Large intestine (tissue), 3 donors: Measurements from ENCODE around the gene MCCC2. TPM values are rescaled to one million over a fixed set of nuclear protein-coding genes. Genes with fewer than 3 reads are reported as not detected.
"Not testable (repeated sequence)": the region's sequence is repeated elsewhere in the genome, so short reads cannot be mapped to it uniquely, and the experiment has no call there.

Source experiments
- DNase-seq, 2 donors: peaks; one replicate each; pipeline versions ENCODE4 v3.0.0 to v3.0.0-alpha.2; 2013
- H3K27ac ChIP-seq: one replicate; pipeline ENCODE4 v1.5.1; 2013; ENCODE audit warnings: low read length
- H3K27me3 ChIP-seq: 2 replicates; pipeline ENCODE4 v1.6.1; 2013; ENCODE audit warnings: low read length; ENCODE audit not compliant: control insufficient read depth, insufficient read depth
- H3K36me3 ChIP-seq: 2 replicates; pipeline ENCODE4 v1.6.1; 2013; ENCODE audit warnings: low read length; ENCODE audit not compliant: control insufficient read depth, insufficient read depth
- H3K4me1 ChIP-seq: one replicate; pipeline ENCODE4 v1.6.1; 2013; ENCODE audit warnings: low read length; ENCODE audit not compliant: control insufficient read depth, insufficient read depth
- H3K4me3 ChIP-seq: one replicate; pipeline ENCODE4 v1.5.1; 2013; ENCODE audit warnings: low read length
- H3K9me3 ChIP-seq: one replicate; pipeline ENCODE4 v1.6.1; 2013; ENCODE audit warnings: mild to moderate bottlenecking, low read depth, low read length, moderate library complexity; ENCODE audit not compliant: control insufficient read depth
- WGBS: methylation state at CpG from one replicate; pipeline ENCODE4 v1.1.5; 2013; ENCODE audit warnings: low lambda C conversion rate; ENCODE audit not compliant: insufficient coverage; 5-methylcytosine and 5-hydroxymethylcytosine counted together
- polyA plus RNA-seq: library from polyadenylated mRNA; unstranded; fragments of 120-200 nt; gene quantifications from one replicate; pipeline ENCODE4 v1.2.1, GENCODE V29; 2013

MCCC2 gene
- polyA plus RNA-seq, 1 donor, result 43.0 TPM

DNA sequence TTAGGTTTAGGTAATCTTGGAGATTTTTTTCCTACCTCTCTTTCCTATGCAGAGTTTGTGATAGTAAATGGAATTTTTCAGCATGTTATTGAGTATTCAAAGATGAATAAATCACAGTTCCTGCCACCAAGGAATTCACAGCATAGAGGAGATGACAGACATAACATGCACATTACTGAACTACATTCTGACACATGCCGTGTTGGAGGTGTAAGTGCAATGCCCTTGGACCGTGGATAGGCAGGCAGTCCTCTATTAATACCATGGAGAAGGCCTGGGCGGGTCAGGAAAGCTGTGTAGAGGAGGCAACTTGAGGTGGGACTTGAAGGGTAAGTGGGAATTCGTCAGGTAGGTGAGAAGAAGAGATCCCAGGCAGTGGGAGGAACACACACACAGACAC lies 43.9 kb downstream of the MCCC2 start:
- H3K4me1 ChIP-seq, result no peaks in the 10 kb centered on the region
- no peaks in the 10 kb centered on the region for H3K27me3 ChIP-seq
- H3K4me3 ChIP-seq, result no peak overlapping the region
- H3K36me3 ChIP-seq, result peaks cover 30% of the 10 kb centered on the region
- H3K9me3 ChIP-seq, result no peaks in the 10 kb centered on the region
- H3K27ac ChIP-seq, result no peak overlapping the region
- no CpG with 5 or more reads among the region's 4 CpGs for WGBS
- DNase-seq, result no peak

DNA sequence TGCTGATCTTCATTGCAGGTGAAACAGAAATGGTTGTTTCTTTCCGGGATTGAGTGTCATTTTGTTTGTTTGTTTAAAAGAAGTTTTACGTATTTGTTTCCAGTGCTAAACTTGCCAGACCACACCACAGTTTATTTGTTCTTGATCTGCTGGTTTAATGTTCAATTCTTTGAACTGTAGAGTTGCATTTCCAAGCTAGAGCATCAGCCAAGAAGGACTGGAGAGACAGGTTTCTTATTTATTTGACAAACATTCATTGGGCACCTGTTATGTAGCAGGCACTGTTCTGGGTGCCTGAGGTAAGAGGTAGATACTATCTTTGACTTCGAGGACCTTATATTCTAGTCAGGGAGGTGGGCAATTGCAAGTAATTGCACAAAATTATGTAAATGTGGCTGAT lies 45.0 kb downstream of the MCCC2 start:
- H3K4me3 ChIP-seq, result no peak overlapping the region
- WGBS, result 100% methylated on average over 1 of the region's 3 CpGs
- no peaks in the 10 kb centered on the region for H3K9me3 ChIP-seq

DNA sequence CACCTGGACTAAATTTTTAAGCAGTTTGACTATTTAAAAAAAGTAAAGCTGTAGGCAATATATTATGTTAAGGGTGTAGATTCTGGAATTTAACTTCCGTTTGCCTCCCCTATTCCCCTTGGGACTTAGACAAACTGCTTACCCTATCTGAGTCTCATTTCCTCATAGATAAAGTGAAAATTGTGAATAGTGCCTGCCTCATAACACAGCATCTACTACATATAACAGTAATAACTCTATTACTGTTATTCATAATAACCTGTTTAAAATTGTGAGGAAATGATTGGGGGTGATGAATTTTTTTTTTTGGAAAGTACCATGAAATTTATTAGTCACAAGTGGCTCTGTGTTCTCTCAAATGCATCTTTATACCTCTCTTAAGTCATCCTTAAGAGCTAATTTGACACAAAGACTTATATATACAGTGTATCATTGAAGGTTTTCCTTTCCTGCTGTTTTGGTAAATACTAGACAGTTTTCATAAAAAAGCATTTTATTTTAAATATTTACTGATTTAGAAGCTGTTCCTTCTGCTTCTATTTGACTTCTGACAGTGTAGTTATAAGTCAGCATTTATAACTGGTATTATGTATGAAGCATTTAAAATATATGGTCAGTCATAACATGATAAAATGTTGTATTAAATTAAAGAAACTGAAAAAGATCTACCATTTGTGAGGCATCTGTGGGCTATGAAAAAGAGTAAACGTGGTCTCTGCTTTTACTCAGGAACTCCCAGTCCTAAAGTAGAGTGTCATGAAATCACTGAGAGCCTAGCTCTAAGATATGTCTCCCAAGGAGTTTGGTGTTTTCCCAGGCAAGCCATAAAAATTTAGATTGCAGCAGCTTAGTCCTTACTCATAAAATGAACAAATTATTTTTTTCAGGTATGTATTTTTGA lies 46.4 kb downstream of the MCCC2 start:
- H3K4me1 ChIP-seq, result no peaks in the 10 kb centered on the region
- H3K4me3 ChIP-seq, result no peak overlapping the region
- no peaks in the 10 kb centered on the region for H3K9me3 ChIP-seq
- no peaks in the 10 kb centered on the region for H3K27me3 ChIP-seq
- no peak overlapping the region for H3K27ac ChIP-seq
- WGBS, result 100% methylated on average over 1 of the region's 2 CpGs
- DNase-seq, result no peak
- H3K36me3 ChIP-seq, result peaks cover 38% of the 10 kb centered on the region

More for the DNA sequence above, 45.0 kb downstream of the MCCC2 start:
- Histone ChIP-seq H3K27ac (no peak overlapping the region), H3K4me1 (no peaks in the 10 kb centered on the region), H3K27me3 (no peaks in the 10 kb centered on the region), H3K36me3 (peaks cover 30% of the 10 kb centered on the region)
- no peak for DNase-seq

DNA sequence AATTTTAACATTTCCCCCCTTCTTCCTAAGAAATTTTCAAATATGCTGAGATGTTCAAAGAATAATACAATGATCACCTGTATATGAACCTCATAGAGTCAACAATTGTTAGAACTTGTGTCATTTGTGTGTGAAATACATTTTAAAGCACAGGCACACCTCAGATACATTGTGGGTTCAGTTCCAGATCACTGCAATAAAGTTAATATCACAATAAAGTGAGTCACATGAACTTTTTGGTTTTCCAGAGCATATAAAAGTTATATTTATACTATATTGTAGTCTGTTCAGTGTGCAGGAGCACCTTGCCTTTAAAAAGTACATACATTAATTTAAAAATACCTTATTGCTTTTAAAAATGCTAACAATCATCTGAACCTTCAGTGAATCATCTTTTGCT lies 50.0 kb downstream of the MCCC2 start:
- Histone ChIP-seq H3K4me3 (no peak overlapping the region), H3K27me3 (no peaks in the 10 kb centered on the region), H3K36me3 (peaks cover 50% of the 10 kb centered on the region), H3K4me1 (no peaks in the 10 kb centered on the region), H3K27ac (no peak overlapping the region), H3K9me3 (no peaks in the 10 kb centered on the region)
- no peak for DNase-seq

DNA sequence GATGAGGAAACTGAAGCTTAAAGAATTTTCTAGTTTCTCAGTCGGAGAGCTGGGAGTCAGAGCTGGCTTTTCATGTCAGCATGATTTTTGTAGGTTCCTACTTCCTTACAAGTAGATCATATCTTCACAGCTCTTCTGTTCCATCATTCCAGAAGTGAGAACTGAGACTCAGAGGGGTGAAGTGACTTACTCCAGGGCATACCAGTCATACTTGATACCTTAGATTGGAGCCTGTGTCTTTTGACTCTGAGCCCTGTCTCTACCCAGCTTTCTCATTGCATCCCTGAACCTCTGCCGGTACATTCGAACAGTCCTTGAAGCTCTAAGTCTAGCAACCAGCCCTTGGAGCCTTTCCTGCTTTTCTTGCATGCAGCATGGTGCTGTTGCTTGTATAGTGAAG lies 53.3 kb downstream of the MCCC2 start:
- DNase-seq, result no peak
- H3K4me1 ChIP-seq, result no peaks in the 10 kb centered on the region
- no peaks in the 10 kb centered on the region for H3K9me3 ChIP-seq
- WGBS, result no CpG with 5 or more reads among the region's 3 CpGs
- no peak overlapping the region for H3K27ac ChIP-seq
- H3K27me3 ChIP-seq, result no peaks in the 10 kb centered on the region
- H3K4me3 ChIP-seq, result no peak overlapping the region
- peaks cover 39% of the 10 kb centered on the region for H3K36me3 ChIP-seq

GRCh38 chr5:71645030-71645429 lies 57.9 kb downstream of the MCCC2 start:
- WGBS, result 100% methylated on average over 2 of the region's 3 CpGs
- Histone ChIP-seq H3K36me3 (peaks cover 55% of the 10 kb centered on the region), H3K4me3 (no peak overlapping the region), H3K4me1 (no peaks in the 10 kb centered on the region), H3K9me3 (no peaks in the 10 kb centered on the region), H3K27me3 (no peaks in the 10 kb centered on the region), H3K27ac (no peak overlapping the region)
- DNase-seq, result no peak

DNA sequence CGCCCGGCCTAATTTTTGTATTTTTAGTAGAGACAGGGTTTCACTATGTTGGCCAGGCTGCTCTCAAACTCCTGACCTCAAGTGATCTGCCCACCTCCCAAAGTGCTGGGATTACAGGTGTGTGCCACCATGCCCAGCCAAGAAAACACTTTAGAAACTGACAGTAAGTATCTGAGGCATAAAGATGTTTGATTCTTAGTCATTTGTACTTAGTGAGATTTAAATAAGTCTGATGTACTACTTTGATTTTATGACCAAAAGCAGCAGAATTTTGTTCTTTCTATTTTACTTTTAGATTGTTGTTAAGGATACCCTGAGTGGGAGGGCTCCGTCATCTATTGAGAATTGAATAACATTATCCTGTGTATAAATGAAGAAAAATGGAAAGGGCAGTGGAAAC lies 63.8 kb downstream of the MCCC2 start:
- H3K36me3 ChIP-seq, result peaks cover 59% of the 10 kb centered on the region
- not testable (repeated sequence) for H3K4me1 ChIP-seq

DNA sequence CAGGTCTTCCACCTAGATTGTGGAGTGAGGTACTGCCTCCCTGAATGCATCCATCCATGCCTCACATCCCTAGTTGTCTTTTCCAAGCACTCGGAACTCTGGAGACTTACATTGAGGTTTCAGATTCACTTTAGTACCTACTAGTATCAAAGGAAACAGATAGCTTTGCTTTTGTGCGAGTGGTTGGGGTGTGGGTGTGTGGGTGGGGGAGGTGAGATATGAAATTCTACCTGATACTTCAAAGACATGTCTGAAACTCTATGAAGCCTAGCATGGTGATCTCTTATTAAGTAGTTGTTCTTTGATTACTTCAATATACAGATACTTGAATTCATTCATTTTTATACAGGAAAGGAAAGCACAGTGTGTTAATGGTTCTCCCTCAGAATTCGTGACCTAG lies 64.4 kb downstream of the MCCC2 start:
- Histone ChIP-seq H3K36me3 (peaks cover 55% of the 10 kb centered on the region), H3K27me3 (no peaks in the 10 kb centered on the region), H3K4me1 (no peaks in the 10 kb centered on the region), H3K4me3 (no peak overlapping the region), H3K9me3 (no peaks in the 10 kb centered on the region), H3K27ac (no peak overlapping the region)
- 100% methylated on average over 1 of the region's 3 CpGs for WGBS
- no peak for DNase-seq

More for the DNA sequence above, 63.8 kb downstream of the MCCC2 start:
- H3K27ac ChIP-seq, DNase-seq, H3K9me3 ChIP-seq, H3K4me3 ChIP-seq, H3K27me3 ChIP-seq: not testable (repeated sequence)
- WGBS, result 100% methylated on average over 1 of the region's 3 CpGs

- no peaks in the 10 kb centered on the region for H3K27me3 ChIP-seq
- H3K27ac ChIP-seq, result no peak overlapping the region
- H3K4me3 ChIP-seq, result no peak overlapping the region
- WGBS, result no CpG with 5 or more reads among the region's 3 CpGs
- H3K9me3 ChIP-seq, result no peaks in the 10 kb centered on the region
- peaks cover 54% of the 10 kb centered on the region for H3K36me3 ChIP-seq
- no peak for DNase-seq
- H3K4me1 ChIP-seq, result no peaks in the 10 kb centered on the region
Observed at GRCh38 chr5:71652349-71652748, 65.2 kb downstream of the MCCC2 start.

- Histone ChIP-seq H3K27ac (no peak overlapping the region), H3K36me3 (peaks cover 59% of the 10 kb centered on the region), H3K4me3 (no peak overlapping the region), H3K4me1 (no peaks in the 10 kb centered on the region), H3K27me3 (no peaks in the 10 kb centered on the region), H3K9me3 (no peaks in the 10 kb centered on the region)
- WGBS, result 86% methylated on average over 1 of the region's 9 CpGs
- DNase-seq, result no peak
Observed at GRCh38 chr5:71652803-71653543, 65.8 kb downstream of the MCCC2 start.
